NCI-H146 (cell line): ENCODE measurements around the gene PUSL1.

Experiments used
- DNase-seq: peaks from one replicate; lab custom pipeline; 2025; lab: John Stamatoyannopoulos, UW

The PUSL1 gene

GRCh38 chr1:1295154-1295923 lies 13.1 kb upstream of the PUSL1 start:
- no peak for DNase-seq

DNA sequence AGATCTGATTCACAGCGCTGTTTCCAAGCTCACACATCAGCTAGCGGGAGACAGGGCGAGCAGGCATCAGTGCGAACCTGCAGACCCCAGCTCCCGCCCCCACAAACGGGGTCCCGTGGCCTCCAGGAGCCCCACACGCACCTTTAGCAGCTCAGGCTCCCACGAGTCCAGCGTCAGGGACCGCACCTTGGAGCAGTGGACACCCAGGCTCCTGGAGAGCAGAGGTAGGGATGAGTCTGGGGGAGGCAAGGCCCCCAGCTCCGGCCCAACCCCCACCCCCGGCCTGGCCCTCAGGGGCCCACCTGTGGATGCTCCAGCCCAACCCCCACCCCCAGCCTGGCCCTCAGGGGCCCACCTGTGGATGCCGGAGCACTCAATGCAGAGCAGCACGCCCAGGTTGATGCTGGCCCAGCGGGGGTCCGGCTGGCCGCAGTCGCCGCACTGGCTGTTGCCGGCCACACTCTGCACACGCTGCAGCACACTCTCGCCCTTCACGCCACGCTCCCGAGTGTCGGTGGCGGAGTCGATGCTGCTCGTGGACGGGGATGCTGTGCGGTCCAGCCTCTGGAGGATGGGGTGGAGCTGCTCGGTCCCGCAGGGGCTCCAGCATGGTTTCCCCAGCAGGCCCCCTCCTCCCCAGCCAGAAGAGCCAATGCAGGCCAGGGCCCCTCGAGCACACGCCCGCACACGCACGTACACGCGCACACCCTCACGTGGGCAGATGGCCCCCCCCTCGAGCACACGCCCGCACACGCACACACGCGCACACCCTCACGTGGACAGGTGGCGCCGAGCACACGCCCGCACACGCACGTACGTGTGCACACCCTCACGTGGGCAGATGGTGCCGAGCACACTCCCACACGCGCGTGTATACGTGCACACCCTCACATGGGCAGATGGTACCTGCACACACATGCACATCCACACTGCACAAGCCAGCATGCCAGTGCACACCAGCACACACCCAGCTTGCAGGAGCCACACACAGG lies 12.0 kb upstream of the PUSL1 start:
- DNase-seq = no peak

- DNase-seq = no peak
These were observed 10.5 kb upstream of the PUSL1 start for GRCh38 chr1:1297802-1298424.

DNA sequence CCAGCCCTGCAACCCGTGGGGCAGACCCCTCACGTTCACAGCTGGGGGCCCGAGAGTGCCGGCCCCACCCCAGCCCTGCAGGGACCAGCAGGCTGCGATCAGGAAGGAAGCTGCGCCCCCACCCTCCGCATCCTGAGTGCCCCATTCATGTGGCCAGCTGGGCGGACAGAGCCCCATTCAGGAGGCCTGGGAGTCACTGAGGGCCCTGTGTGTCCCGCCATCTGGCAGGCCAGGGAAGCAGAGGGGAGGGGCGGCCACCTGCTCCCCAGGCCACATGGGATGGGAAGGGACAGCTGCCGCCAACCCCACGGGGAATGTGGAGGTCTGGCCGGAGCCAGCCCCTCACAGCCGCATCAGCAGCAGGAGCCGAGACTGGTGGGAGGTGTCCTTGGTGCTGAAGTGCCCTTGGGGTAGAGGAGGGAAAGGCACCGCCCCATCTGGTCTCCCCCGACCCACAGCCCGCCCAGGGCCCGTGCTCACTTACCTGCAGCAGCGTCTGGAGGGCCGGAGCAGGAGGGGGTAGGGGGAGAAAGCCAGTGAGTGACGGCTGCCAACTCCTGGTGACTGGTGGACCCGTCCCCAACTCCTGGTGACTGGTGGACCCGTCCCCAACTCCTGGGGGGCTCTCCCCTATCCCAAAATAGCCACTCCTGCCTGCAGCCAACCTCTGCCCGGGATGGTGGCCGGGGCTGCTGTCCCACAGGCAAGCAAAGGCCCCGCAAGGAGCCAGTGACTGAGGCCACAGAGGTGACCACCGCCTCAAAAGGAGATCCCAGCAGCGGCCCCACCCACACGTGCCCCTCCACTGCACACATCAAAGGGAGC lies 9.3 kb upstream of the PUSL1 start:
- DNase-seq = no peak

DNA sequence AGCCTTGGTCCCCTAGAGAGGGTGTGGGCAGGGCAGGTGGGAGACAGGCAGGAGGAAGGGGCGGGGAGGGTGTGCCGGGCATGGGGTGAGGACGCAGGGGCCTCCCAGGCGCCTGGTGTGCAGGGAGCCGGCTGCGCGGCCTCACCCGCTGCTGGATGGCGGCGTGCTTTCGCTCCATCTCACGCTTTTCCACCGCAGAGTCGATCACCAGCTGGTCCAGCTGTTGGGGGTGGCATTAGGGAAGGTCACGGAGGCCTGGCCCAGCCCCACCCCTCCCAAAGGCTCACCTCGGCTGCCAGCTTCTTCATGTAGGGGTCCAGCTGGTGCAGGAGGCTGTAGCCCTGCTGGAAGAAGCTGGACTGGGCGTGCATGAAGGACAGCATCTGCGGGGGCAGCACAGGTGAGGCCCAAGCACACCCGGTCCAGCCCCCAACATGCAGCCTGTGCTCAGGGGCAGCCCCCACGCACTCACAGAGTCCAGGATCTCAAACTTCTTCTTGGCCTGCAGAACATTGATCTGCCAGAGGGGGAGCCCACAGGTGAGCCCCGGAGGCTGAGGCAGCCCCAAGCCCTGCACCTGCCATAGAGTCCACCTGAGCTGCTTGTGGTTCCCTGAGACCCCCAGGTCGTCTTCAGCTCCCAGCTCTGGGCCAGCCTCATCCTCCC lies 8.6 kb upstream of the PUSL1 start:
- DNase-seq = no peak

GRCh38 chr1:1300352-1300739 lies 8.1 kb upstream of the PUSL1 start:
- DNase-seq = no peak

DNA sequence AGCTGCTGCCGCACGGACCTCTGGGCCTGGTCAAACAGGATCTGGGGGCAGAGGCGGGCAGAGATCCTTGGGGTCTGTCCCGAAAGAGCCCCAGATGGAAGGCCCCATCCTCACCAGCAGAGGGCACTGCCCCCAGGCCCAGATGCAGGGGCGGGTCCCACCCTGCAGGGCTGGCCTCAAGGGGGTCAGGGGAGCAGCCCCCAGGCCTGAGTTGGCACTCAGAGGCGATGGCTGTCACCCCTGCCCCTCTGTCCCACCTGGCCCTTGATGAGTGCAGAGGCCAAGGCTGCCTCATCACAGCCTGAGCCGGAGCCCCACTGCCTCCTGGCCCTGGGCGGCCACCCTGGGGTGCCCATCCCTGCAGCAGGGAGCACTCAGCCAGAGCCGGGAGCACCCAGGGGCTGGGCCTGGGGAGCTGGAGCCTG lies 6.4 kb upstream of the PUSL1 start:
- no peak for DNase-seq

DNA sequence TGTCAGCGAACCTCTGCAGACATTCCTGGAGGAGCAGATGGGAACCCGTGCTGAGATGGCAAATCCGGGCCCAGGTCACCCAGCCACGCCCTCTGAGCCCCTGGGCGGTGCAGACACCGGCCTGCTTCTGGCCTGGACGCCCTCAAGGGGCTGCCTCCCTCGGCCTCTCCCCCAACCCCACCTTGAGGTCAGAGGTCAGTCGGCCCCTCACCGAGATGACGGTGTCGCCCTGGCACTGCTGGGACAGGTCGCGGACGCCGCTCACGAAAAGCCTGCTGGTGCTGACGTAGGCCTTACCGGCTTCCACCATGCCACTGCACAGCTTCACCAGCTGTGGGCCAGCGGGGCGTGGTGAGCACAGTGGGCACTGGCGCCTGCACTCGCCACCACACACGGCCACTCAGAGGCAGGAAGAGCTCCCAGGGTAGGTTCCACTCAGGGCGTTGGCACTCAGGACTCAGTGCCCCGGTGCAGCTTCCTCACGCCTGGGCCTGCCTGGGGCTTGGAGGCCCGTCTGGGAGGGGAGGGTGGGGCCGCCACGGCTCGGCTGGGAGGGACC lies 5.4 kb upstream of the PUSL1 start:
- DNase-seq = no peak

DNA sequence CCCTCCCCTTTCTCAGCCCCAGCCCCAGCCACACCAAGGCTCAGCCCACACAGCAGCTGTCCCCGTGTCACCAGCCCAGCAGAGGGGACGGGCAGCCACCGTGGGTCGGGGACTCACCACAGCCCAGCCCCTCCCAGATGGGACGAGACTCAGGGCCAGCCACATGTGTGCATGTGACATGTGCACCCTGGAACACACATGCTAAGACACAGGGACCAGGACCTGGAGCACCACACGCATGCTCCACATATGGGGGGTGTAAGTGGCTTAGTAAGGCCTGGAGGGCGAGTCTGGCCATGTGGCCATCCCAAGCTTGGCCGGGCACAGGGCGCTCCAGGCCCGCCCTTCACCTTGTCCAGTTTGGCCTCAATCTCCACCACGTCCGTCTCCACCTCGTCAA lies 4.7 kb upstream of the PUSL1 start:
- DNase-seq = no peak

DNA sequence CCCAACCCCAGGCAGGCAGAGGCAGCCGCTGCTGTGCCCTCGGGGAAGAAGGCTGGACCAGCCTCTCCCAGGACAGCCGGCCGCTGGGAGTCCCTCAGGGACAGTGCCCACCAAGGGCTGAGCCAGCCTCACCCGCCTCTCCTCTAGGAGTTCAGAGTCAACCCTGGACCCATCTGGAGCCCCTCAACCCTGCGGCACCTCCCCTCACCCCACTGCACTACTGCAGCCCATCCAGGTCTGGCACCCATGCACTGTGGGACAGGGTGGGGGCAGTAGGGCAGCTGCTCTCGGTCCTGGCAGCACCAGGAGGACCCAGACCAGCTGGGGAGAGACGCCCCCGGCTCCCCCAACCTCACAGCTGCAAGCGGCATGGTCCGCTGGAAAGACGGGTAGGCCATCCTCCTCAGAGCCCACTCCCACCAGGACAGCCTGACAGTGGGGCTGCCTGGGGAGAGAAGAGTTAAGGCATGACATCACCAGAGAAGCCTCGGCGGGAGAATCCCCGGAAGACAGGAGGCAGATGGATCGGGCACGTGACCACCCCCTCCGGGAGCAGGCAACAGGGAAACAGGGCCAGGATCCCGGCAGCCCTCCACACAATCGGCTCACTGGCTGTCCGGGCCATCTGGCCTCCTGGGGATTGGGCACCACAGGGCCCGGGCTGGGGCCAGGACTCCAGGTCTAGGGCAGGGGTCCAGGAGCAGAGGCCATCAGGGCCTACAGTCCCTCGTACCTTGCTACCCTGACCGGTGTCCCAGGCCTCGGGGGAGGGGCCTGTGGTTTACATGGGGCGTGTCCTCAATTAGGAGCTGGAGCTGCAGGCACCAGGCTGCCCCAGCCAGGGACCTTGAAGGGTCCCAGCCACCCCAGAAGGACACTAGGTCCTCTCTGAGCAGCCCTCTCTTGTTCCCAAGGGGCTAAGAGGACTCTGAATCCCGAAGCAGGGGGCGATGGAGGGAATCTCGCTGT lies 3.8 kb upstream of the PUSL1 start:
- peak; percentile 57 for DNase-seq

DNA sequence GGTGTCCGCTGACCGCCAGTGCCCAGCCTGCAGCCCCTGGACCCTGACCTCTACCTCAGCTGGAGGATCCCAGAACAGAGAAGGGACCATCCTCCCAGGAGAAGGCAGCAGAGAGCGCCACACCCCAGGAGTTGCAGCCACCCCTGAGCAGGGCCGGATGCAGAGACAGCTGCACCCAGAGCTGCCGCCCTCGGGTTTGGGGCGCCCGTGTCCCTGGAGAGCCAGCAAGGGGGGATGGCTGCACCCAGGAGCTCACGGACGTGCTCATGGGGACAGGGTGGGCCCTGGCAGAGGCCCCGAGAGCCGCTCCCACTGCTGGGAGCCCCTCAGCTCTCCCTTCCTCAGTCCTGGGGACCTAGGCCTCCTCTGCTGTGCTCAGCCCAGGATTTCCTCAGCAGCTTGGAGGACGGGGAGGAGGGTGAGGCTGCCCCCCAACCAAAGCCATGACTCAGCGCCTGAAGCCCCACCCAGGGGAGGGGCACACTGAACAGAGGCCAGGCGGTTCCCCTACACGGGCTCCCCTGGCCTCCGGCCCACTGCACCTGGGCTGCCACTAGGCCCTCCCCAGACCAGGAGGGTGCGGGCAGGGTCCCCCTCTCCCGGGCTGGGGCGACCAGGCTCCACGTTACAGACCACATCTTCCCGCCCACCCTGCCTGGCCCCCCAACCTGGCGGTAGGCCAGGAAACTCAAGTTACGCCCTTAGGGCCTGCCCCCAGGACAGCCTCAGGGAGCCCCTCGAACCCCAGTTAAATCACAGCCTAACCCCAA lies 2.9 kb upstream of the PUSL1 start:
- DNase-seq = no peak

GRCh38 chr1:1306070-1306660 lies 2.2 kb upstream of the PUSL1 start:
- DNase-seq = no peak

- no peak for DNase-seq
These were observed 1.6 kb upstream of the PUSL1 start for GRCh38 chr1:1306661-1307260.

DNA sequence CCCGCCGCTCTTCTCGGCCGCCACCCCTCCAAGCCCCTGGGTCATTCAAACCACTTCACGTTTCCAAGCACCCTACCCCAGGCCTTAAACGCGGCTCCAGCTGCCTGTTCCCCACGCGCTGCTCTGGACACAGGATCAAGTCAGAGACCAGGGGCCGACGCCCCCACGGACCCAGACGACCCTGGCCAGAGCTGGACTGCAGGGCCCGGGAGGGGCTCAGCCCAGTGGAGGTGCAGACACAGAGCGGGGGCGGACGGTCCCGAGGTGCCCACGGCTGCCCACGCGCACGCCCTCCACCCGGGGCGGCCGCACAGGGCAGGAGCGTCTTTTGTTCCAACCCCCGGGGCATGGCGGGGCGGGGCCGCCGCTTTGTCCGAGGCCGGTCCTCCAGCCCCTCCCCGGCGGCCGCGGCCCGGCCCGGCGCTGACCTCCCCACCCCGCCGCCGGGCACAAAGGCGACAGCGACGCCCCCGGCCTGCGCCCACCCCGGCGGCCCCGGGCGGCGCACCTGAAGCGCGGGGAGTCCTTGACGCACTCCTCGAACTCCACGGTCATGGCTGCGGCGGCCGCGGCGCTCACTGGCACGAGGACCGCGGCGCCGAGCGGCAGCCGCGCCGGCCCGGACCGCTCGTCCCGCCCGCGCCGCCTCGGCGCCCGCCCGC lies 1.0 kb upstream of the PUSL1 start:
- peak; percentile 37 for DNase-seq

- peak; percentile 40 for DNase-seq
These were observed 406 bp downstream of the PUSL1 start for GRCh38 chr1:1308756-1309250.

GRCh38 chr1:1309251-1310108 lies 1.1 kb downstream of the PUSL1 start:
- DNase-seq = no peak

DNA sequence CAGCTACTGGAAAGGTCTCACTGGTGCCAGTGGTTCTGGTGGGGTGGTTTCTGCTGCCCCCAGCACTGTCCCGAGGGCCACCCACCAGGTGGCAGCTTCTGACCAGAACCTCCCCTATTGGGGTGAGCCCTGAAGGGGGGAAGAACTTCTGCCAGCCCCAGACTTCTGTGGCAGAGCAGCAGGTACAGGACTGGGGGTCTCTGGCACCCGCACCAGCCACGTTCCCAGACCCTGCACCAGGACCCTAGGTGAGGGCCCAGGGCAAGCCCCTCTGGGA lies 1.6 kb downstream of the PUSL1 start:
- no peak for DNase-seq
